HepG2 (cell line): ENCODE measurements around the gene RGL3. TPM values are rescaled to one million over a fixed set of nuclear protein-coding genes. Genes with fewer than 3 reads are reported as not detected.
A peak's percentile ranks its signal among the peaks of the same experiment; 100 is the strongest.

ENCODE experiments used
- ATF4 ChIP-seq, 2 experiments: fragments of 450-650 bp in 1 of 2; sonication (generic) in 1 of 2; formaldehyde crosslinking; IDR thresholded peaks; 2 replicates each; pipeline versions ENCODE4 v1.5.0 to v1.8.0; 2020 to 2022; ENCODE audit warnings: mild to moderate bottlenecking in 1 of 2, missing genetic modification reagents in 1 of 2
- CREB1 ChIP-seq, 2 experiments: fragments of 450-650 bp in 1 of 2; IDR thresholded peaks; 2 replicates each; pipeline ENCODE4 v1.6.1; 2016 to 2017; ENCODE audit warnings: control low read depth in 1 of 2, mild to moderate bottlenecking in 1 of 2, missing compliant biosample characterization in 1 of 2, missing genetic modification characterization in 1 of 2
- MATR3 ChIP-seq: sonication (generic); formaldehyde crosslinking; IDR thresholded peaks from 2 replicates; pipeline ENCODE4 v1.4.0; 2020; ENCODE audit warnings: missing genetic modification reagents
- ONECUT2 ChIP-seq: sonication (generic); formaldehyde crosslinking; IDR thresholded peaks from 2 replicates; pipeline ENCODE4 v1.4.0; 2020; ENCODE audit warnings: missing genetic modification reagents
- TAF1 ChIP-seq: sonication (generic); formaldehyde crosslinking; IDR thresholded peaks from 2 replicates; pipeline ENCODE4 v1.4.0; 2020; ENCODE audit warnings: missing genetic modification reagents
- TGIF2 ChIP-seq: IDR thresholded peaks from 2 replicates; pipeline ENCODE4 v1.6.1; 2016; ENCODE audit warnings: control low read depth, missing compliant biosample characterization
- ZBTB25 ChIP-seq: IDR thresholded peaks from 2 replicates; pipeline ENCODE4 v1.6.1; 2018; ENCODE audit warnings: missing genetic modification reagents
- ZNF280D ChIP-seq: sonication (generic); formaldehyde crosslinking; IDR thresholded peaks from 2 replicates; pipeline ENCODE4 v1.5.1; 2020; ENCODE audit warnings: mild to moderate bottlenecking, missing genetic modification reagents
- ZNF3 ChIP-seq: IDR thresholded peaks from 2 replicates; pipeline ENCODE4 v1.7.0; 2017; ENCODE audit warnings: inconsistent platforms
- ZNF550 ChIP-seq: sonication (generic); formaldehyde crosslinking; IDR thresholded peaks from 2 replicates; pipeline ENCODE4 v1.4.0; 2020; ENCODE audit warnings: mild to moderate bottlenecking, missing genetic modification reagents, borderline replicate concordance
- ZNF569 ChIP-seq: sonication (generic); formaldehyde crosslinking; IDR thresholded peaks from 2 replicates; pipeline ENCODE4 v1.5.0; 2020; ENCODE audit warnings: mild to moderate bottlenecking, missing genetic modification reagents, moderate library complexity, borderline replicate concordance
- ZNF768 ChIP-seq: sonication (generic); formaldehyde crosslinking; IDR thresholded peaks from 2 replicates; pipeline ENCODE4 v1.4.0; 2020; ENCODE audit warnings: missing genetic modification reagents
- ZNF780A ChIP-seq: sonication (generic); formaldehyde crosslinking; IDR thresholded peaks from 2 replicates; pipeline ENCODE4 v1.8.0; 2022; ENCODE audit warnings: mild to moderate bottlenecking, missing genetic modification reagents, moderate library complexity
- polyA plus RNA-seq, 8 experiments: library from polyadenylated mRNA; depleted of rRNA in 3 of 8; stranded (reverse) in 7 of 8; unstranded in 1 of 8; fragments of >200 nt; fragmentation: Illumina TruSeq in 4 of 8; extraction: Trizol in 4 of 8; gene quantifications; 2 replicates each; pipeline versions ENCODE4 v1.2.1 to v1.2.3, GENCODE V29; 2011 to 2016; ENCODE audit warnings: low read depth in 4 of 8, missing spikeins in 1 of 8, mixed read lengths in 1 of 8; ENCODE audit not compliant: insufficient read depth in 1 of 8
- total RNA-seq, 5 experiments: library from RNA; depleted of rRNA; stranded (reverse); fragments of >200 nt; fragmentation: Illumina TruSeq; extraction: Trizol; gene quantifications; 2 replicates each; pipeline ENCODE4 v1.2.3, GENCODE V29; 2016; ENCODE audit warnings: low read depth in 1 of 5
- TF ChIP-seq, protein P1 (sequence below): sonication (generic); formaldehyde crosslinking; IDR thresholded peaks from 2 replicates; pipeline ENCODE4 v1.8.0; 2022; ENCODE audit warnings: missing genetic modification reagents, mild to moderate bottlenecking, inconsistent platforms, borderline replicate concordance
- TF ChIP-seq, protein P2 (sequence below): sonication (generic); formaldehyde crosslinking; IDR thresholded peaks from 2 replicates; pipeline ENCODE4 v1.9.0; 2021; ENCODE audit warnings: mild to moderate bottlenecking, missing genetic modification reagents

Gene RGL3
- total and polyA plus RNA-seq, 2 of the 13 experiments (the other 11 are each of a cell fraction or from before 2014, with no cell fraction given) = 4.2 to 7.6 TPM

DNA sequence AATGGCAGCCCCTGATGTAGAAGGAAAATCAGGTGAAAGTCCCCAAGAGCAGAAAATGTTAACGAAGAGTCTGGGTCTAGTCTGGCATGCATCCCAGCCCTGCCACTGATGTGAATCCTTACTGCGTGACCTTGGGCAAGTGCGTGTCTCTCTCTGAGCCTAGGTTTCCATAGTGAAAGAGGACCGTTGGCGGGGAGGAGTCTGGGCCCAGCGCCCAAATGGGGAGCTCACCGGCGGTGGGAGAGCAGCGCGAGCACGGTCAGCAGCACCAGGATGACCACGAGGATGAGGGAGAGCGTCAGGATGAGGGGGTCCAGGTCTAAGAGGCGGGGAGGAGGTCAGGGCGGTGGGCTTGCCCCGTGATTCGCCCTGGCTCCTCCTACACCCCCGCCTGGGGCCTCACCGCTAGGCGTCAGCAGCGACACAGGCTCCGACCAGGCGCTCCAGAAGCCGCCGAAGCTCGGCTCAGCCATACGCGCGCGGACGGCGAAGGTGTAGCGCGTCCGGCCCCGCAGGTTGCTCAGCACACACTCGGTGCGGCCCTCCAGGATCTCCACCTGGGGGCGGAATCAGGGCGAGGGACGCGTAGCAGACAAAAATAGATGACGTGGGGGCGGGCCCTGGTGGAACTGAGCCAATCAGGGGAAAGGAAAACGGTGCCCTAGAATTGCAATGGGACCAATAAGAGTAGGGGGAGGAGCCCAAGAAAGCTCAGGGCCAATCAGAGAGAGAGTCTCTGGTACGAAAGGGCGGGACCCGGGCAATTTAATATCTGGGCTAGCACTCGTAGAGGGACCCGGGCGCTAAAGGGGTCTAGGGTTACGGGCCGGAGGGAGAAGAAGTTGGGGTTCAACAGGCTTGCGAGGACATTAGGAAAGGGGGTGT is 38.2 kb downstream of the RGL3 start (continued):
- no peak for TF ChIP-seq ZNF780A (CRISPR knock-in tag)
- TF ChIP-seq, protein P1, sequence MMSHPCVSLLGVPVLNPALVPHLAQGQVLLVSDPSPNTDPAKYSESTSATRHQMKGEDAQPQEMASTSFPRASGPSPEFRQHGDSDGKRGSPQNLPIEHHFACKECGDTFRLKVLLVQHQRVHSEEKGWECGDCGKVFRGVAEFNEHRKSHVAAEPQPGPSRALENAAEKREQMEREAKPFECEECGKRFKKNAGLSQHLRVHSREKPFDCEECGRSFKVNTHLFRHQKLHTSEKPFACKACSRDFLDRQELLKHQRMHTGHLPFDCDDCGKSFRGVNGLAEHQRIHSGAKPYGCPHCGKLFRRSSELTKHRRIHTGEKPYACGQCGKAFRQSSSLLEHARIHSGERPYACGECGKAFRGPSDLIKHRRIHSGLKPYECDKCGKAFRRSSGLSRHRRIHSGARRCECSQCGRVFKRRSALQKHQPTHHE (CRISPR knock-in tag) = no peak
- TF ChIP-seq, protein P2, sequence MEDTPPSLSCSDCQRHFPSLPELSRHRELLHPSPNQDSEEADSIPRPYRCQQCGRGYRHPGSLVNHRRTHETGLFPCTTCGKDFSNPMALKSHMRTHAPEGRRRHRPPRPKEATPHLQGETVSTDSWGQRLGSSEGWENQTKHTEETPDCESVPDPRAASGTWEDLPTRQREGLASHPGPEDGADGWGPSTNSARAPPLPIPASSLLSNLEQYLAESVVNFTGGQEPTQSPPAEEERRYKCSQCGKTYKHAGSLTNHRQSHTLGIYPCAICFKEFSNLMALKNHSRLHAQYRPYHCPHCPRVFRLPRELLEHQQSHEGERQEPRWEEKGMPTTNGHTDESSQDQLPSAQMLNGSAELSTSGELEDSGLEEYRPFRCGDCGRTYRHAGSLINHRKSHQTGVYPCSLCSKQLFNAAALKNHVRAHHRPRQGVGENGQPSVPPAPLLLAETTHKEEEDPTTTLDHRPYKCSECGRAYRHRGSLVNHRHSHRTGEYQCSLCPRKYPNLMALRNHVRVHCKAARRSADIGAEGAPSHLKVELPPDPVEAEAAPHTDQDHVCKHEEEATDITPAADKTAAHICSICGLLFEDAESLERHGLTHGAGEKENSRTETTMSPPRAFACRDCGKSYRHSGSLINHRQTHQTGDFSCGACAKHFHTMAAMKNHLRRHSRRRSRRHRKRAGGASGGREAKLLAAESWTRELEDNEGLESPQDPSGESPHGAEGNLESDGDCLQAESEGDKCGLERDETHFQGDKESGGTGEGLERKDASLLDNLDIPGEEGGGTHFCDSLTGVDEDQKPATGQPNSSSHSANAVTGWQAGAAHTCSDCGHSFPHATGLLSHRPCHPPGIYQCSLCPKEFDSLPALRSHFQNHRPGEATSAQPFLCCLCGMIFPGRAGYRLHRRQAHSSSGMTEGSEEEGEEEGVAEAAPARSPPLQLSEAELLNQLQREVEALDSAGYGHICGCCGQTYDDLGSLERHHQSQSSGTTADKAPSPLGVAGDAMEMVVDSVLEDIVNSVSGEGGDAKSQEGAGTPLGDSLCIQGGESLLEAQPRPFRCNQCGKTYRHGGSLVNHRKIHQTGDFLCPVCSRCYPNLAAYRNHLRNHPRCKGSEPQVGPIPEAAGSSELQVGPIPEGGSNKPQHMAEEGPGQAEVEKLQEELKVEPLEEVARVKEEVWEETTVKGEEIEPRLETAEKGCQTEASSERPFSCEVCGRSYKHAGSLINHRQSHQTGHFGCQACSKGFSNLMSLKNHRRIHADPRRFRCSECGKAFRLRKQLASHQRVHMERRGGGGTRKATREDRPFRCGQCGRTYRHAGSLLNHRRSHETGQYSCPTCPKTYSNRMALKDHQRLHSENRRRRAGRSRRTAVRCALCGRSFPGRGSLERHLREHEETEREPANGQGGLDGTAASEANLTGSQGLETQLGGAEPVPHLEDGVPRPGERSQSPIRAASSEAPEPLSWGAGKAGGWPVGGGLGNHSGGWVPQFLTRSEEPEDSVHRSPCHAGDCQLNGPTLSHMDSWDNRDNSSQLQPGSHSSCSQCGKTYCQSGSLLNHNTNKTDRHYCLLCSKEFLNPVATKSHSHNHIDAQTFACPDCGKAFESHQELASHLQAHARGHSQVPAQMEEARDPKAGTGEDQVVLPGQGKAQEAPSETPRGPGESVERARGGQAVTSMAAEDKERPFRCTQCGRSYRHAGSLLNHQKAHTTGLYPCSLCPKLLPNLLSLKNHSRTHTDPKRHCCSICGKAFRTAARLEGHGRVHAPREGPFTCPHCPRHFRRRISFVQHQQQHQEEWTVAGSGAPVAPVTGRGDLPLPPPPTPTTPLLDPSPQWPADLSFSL (CRISPR knock-in tag) = no peak
- TF ChIP-seq ZNF280D (CRISPR knock-in tag) = no peak
- peak; percentile 95 for TF ChIP-seq ZNF768 (CRISPR knock-in tag)
- TF ChIP-seq CREB1 (IDR thresholded peaks at IDR 0.05) = peak; percentile 89
- TF ChIP-seq CREB1 (CRISPR knock-in tag; IDR thresholded peaks at IDR 0.05) = peak; percentile 92
- TF ChIP-seq ZNF569 (CRISPR knock-in tag) = no peak
- TF ChIP-seq ATF4 (CRISPR knock-in tag; IDR thresholded peaks at IDR 0.05) = no peak
- TF ChIP-seq ONECUT2 (CRISPR knock-in tag) = no peak
- TF ChIP-seq ZBTB25 = peak; percentile 24; the same call in 1 of the 2 replicates
- peak; percentile 85; the same call in 1 of the 2 replicates for TF ChIP-seq ZNF550
- no peak for TF ChIP-seq MATR3 (CRISPR knock-in tag)
- TF ChIP-seq TAF1 (CRISPR knock-in tag) = peak; percentile 71; the same call in 1 of the 2 replicates
- TF ChIP-seq ZNF3 (CRISPR knock-in tag) = no peak
- TF ChIP-seq TGIF2 (CRISPR knock-in tag) = 0 out of 2 replicates have a peak, but pooled peaks have one; percentile 56
